Immature natural killer cell (primary cell): ENCODE measurements around the gene YTHDC1. TPM values are rescaled to one million over a fixed set of nuclear protein-coding genes. Genes with fewer than 3 reads are reported as not detected.

Experiments used
- DNase-seq, 3 donors: peaks; one replicate each; pipeline ENCODE4 v3.0.0; 2022; ENCODE audit warnings: mixed read lengths in 1 of 3
- H3K27ac Mint-ChIP-seq, 6 donors: one replicate each; pipeline ENCODE4 v1.8.0; 2020; ENCODE audit warnings: mixed read lengths in 6 of 6, mild to moderate bottlenecking in 5 of 6, inconsistent platforms in 4 of 6, moderate library complexity in 3 of 6
- H3K27me3 Mint-ChIP-seq, 3 donors: one replicate each; pipeline ENCODE4 v1.8.0; 2020 to 2021; ENCODE audit warnings: low read depth in 3 of 3, mild to moderate bottlenecking in 3 of 3, mixed read lengths in 3 of 3, moderate library complexity in 3 of 3, inconsistent platforms in 1 of 3
- H3K36me3 Mint-ChIP-seq, 3 donors: one replicate each; pipeline ENCODE4 v1.8.0; 2020; ENCODE audit warnings: mixed read lengths in 3 of 3, inconsistent platforms in 2 of 3, mild to moderate bottlenecking in 2 of 3
- H3K4me1 Mint-ChIP-seq, 2 donors: one replicate each; pipeline ENCODE4 v1.8.0; 2020; ENCODE audit warnings: inconsistent platforms in 2 of 2, mild to moderate bottlenecking in 2 of 2, mixed read lengths in 2 of 2, moderate library complexity in 1 of 2
- H3K4me3 Mint-ChIP-seq, 5 donors: one replicate each; pipeline ENCODE4 v1.8.0; 2020; ENCODE audit warnings: mild to moderate bottlenecking in 5 of 5, mixed read lengths in 5 of 5, inconsistent platforms in 3 of 5, moderate library complexity in 3 of 5
- H3K9me3 Mint-ChIP-seq, 6 donors: one replicate each; pipeline ENCODE4 v1.8.0; 2020; ENCODE audit warnings: mild to moderate bottlenecking in 6 of 6, mixed read lengths in 6 of 6, inconsistent platforms in 4 of 6, moderate library complexity in 3 of 6
- polyA plus RNA-seq, 3 donors: library from polyadenylated mRNA; unstranded; fragments of 300-500 nt; fragmentation: Illumina TruSeq; gene quantifications; one replicate each; pipeline ENCODE4 v1.2.3, GENCODE V29; 2021

YTHDC1 gene
- polyA plus RNA-seq, 3 donors from 2014 or later, result 4.9 to 53.9 (median 24.1) TPM

DNA sequence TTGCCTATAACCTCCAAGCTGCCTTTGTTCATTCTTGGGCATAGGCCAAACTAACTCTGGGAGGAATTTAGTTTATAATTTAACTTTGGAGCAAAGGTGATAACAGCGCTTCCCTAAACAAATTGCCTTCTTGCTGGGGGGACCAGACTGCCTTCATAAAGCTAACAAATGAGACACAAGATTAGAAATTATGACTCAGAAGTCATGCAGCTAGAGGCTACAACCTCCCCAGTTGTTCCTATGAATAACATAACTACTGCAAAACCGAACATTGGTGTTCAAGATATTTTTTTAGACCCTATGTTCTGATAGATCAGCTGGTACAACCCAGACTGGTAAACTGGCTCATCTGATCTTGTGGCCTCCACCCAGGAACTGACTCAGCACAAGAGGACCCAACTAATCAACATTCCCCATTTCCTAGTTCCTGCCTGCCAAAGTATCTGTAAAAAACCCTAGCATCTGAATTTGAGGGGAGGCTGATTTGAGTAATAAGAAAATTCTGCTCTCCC, 82.4 kb downstream of the YTHDC1 start:
- Mint-ChIP-seq H3K4me3 (peak overlapping the region in 2 of 5 donors; percentile 9 to 69), H3K4me1 (peaks cover 34 to 49% of the 10 kb centered on the region in 2 donors), H3K36me3 (peaks cover 0 to 5% (median 0%) of the 10 kb centered on the region in 3 donors), H3K9me3 (no peaks in the 10 kb centered on the region), H3K27ac (peak overlapping the region; percentile 47 to 79 (median 69)), H3K27me3 (no peaks in the 10 kb centered on the region)
- no peak for DNase-seq

DNA sequence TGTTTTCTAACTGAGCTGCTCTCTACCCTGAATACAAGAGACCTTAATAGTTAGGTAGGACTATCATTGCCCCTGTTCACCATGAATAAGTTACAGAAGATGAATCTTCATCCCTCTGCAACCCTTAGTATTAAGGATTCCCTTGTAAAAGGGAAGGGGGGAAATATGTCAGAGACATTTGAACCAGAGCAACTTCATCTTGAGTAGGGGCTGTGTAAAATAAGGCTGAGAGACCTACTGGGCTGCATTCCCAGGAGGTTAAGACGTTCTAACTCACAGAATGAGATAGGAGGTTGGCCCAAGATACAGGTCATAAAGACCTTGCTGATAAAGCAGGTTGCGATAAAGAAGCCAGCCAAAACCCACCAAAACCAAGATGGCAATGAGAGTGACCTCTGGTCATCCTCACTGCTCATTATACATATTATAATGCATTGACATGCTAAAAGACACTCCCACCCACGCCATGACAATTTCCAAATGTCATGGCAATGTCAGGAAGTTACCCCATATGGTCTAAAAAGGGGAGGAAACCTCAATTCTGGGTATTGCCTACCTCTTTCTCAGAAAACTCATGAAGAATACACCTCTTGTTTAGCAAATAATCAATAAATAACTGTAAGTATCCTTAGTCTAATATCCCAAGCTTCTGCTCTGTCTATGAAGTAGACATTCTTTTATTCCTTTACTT, 84.9 kb downstream of the YTHDC1 start:
- Mint-ChIP-seq H3K4me3 (peak overlapping the region in 4 of 5 donors; percentile 20 to 72 (median 46)), H3K9me3 (no peaks in the 10 kb centered on the region), H3K36me3 (peaks cover 0 to 5% (median 0%) of the 10 kb centered on the region in 3 donors), H3K27ac (peak overlapping the region; percentile 28 to 74 (median 62)), H3K27me3 (no peaks in the 10 kb centered on the region), H3K4me1 (peaks cover 34 to 43% of the 10 kb centered on the region in 2 donors)
- no peak for DNase-seq

Other genes with a start within 250 kb of the YTHDC1 start
- gene TMPRSS11F, start 220.2 kb downstream of the YTHDC1 start, polyA plus RNA-seq, result not detected
- gene TMPRSS11B, start 104.4 kb downstream of the YTHDC1 start, polyA plus RNA-seq, result not detected
- under 1 TPM in 2 of 3 donors, not detected in 1; 0.27 to 0.28 TPM for gene TMPRSS11E, start 97.4 kb upstream of the YTHDC1 start, polyA plus RNA-seq
- not detected for gene UGT2B17, start 226.2 kb upstream of the YTHDC1 start, polyA plus RNA-seq